ENCODE data around the gene HADH. TPM values are rescaled to one million over a fixed set of nuclear protein-coding genes. Genes with fewer than 3 reads are reported as not detected.
"Not testable (repeated sequence)": the region's sequence is repeated elsewhere in the genome, so short reads cannot be mapped to it uniquely, and the experiment has no call there.

HADH gene
- 11.2 and 15.9 TPM in 2 replicates for total RNA-seq (2014; rRNA removed; shearing (Covaris generic))

DNA sequence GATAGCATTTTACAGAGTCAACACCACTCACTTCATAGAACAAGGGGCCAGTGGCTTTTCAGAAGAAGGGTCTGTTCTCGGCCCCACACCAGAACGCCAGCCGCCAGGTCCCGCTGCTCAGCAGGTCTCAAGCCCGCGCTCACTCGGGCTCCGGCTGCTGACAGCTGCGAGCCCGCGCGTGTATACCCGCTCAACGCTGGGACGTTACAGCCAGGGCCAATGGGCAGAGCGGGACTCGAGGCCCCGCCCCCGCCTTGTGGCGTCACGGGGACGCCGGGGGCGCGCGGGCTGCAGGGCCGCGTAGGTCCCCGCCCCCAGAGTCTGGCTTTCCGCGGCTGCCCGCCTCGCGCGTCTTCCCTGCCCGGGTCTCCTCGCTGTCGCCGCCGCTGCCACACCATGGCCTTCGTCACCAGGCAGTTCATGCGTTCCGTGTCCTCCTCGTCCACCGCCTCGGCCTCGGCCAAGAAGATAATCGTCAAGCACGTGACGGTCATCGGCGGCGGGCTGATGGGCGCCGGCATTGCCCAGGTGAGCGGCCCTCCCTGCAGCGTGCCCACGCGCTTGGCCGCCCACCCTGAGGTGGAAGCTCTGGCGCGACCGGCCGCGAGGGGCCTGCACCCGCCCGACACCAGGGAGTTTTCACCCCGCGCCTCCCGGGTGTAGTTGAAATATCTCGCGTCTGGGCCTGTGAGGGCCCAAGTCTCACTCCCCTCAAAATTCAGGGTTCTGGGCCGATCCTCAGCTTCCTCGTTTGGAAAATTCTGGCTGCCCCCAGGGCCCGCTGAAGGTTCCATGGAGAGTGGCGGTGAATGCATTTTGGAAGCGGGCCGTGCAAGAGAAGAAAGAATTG is at the start of gene HADH:
TSS of gene HADH (plus strand) at position 353 of the 850 bp plus-strand sequence. CDS start at position 397, 44 bp downstream.
- peak; percentile 86 for DNase-seq (ENCODE audit: low read depth)

DNA sequence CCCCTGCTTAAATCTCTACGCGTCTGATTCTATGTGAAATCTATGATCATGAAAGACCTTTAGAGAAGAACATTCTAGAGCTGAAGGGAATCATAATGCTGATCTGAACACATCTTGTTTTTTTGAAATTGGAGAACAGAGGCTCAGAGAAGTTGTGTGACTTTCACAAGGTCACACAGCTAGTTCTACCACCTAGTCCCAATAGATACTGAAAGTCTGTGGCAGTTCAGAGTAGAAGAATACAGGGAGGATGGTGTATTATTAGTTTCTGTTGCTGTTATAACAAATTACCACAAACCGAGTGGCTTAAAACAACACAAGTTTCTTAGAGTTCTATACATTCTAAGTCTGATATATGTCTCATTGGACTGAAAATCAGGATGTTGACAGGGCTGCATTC is 43.9 kb upstream of the HADH start:
- DNase-seq (ENCODE audit: low read depth) = no peak

DNA sequence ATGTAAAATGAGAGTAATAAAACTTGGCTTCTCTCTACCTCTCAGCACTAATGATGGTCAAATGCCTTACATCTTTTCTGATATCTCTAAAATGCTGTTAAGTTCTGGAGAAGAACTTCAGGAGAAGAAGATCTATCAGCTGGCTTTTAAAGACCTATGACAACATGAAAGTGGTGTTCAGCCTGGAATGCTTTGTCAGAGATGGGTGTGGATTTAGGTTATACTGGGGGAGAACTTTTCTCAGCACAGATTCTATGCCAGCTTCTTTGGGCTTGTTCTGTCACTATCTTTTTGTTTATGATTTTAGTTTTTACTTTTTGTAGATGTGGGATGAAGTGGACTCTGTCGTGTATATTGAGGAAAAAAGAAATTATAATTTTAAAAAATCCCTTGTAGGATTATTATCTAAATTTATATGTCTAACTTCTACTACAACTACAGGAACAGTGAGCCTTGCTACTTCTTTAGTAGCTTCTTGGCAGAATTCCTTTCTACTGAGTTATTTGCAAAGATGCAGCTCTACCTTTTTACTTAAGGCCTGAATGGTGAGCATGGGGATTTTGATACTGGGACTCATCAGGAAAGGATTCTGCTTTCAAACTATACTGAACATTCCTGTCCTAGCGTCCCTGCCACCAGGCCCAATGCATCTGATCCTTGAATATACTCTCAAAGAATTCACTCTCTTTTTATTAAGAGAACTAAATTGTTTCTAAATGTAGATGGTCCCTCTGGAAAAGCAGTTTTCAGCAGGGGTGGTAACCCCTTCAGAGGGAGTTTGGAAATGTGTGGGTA is 38.7 kb upstream of the HADH start:
- no peak for DNase-seq (ENCODE audit: low read depth)

DNA sequence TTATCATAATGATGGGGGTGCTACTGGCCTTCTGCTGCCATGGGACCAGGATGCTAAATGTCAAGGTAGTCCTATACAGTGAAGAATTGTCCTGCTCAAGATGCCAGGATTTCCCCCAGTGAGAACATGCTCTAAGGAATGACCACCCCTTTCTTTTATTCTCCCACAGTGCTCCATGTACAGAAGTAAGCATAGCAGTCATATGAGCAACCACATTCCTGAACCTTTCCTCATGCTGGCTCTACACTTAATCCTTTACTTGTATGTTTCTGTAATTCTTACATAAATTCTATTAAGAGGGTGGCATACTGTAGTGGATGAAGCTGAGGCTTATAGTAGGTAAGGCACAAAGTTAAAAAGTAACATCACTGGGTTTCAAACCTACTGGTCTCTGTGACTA is 38.1 kb upstream of the HADH start:
- DNase-seq (ENCODE audit: low read depth) = peak; percentile 30

DNA sequence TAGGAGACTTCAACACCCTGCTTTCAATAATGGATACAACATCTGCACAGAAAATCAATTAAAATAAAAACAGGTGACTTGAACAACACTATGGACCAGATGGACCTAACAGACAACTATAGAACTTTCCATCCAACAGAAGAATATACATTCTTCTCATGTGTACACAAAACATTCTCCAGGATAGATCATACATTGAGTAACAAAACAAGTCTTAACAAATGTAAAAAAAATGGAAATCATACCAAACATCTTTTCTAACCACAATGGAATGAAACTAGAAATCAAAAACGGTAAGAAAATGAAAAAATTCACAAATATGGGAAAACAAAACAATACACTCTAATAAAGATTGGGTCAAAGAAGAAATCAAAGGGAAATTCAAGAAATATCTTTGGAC is 33.7 kb upstream of the HADH start:
- no peak for DNase-seq (ENCODE audit: low read depth)

DNA sequence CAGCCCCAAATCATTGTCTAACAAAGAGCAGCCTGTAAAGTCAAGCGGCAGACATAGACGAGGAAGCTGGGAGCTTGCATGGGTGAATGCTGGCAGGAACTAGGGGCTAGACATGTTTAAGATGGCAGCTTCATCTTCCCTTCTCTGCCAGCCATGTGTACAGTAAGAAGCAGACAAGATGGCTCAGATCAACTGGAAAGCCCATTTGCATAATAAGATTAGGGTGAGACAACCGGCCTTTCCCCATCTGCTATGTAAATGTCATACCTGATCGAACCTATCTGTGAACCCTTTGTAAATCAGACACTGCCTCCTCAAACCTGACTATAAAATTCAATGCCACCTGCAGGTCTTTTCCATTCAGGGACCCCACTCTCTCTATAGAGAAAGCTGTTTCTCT is 22.8 kb upstream of the HADH start:
- DNase-seq (ENCODE audit: low read depth) = no peak

DNA sequence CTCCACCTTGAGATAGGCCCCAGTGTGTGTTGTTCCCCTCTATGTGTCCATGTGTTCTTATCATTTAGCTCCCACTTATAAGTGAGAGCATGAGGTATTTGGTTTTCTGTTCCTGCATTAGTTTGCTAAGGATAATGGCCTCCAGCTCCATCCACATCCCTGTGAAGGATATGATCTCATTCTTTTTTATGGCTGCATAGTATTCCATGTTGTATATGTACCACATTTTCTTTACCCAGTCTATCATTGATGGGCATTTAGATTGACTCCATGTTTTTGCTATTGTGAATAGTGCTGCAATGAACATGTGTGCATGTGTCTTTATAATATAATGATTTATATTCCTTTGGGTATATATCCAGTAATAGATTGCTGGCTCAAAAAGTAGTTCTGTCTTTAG is 22.2 kb upstream of the HADH start:
- not testable (repeated sequence) for DNase-seq (ENCODE audit: low read depth)

DNA sequence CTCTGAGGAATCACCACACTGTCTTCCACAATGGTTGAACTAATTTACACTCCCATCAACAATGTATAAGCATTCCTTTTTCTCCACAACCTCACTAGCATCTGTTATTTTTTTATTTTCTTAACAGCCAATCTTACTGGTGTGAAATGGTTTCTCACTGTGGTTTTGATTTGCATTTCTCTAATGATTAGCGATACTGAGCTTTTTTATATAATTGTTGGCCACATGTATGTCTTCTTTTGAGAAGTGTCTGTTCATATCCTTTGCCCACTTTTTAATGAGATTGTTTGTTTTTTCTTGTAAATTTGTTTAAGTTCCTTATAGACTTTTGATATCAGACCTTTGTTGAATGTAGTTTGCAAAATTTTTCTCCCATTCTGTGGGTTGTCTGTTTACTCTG is 21.8 kb upstream of the HADH start:
- DNase-seq (ENCODE audit: low read depth) = not testable (repeated sequence)

DNA sequence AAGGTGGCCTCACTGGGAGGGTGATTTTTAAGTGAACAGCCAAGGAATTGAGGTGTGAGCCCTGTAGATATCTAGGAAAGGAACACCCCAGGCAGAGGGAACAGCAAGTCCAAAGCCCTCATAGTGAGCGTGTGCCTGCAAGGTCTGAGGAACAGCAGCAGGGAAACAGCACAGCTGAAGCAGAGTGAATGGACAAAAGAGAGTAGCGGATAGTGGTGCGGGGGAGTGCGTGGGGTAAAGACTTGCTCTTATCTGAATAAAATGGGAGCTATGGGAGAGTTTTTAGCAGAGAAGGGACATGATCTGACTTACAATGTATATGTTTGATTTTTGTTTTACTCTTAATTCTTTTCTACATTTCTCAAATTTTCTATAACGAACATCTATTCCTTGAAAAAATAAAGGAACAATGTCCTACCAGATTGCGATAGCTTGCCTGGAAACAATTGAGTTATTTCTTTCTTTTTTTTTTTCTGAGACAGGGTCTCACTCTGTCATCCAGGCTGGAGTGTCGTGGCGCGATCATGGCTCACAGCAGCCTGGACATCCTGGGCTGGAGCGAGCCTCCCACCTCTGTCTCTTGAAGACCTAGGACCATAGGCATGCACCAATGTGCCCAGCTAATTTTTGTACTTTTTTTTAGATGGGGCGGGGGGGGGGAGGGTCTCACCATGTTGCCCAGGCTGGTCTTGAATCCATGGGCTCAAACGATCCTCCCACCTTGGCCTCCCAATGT is 19.5 kb upstream of the HADH start:
- no peak for DNase-seq (ENCODE audit: low read depth)

DNA sequence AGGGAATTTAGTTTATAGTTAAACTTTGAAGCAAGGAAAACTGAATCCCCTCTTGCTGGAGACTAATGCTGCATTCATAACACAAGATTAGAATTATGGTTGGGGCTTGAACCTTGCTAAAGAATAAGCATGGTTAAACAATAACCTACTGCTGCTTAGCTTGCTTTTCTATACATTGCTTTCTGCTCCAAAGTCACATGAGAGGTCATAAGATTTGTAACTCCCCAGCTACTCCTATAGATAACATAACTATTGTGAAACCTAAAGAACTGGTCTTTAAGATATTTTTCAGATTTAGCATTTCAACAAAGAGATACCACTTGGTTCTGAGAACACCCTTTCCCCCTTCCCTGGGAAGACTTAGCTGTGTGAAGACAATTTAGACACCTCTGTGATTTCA is 17.1 kb upstream of the HADH start:
- DNase-seq (ENCODE audit: low read depth) = no peak

DNA sequence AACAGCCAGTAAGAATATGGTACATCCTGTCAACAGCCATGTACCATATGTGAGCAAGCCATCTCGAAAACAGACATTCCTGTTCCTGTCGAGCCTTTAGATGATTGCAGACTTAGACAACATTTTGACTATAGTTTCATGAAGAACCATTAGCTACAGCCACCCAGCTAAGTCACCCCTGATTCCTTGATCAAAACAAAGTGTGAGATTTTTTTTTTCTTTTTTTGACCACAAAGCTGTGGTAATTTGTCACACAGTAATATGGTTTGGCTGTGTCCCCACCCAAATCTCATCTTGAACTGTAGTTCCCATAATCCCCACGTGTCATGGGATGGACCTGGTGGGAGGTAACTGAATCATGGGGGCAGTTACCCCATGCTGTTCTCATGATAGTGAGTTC is 15.2 kb upstream of the HADH start:
- no peak for DNase-seq (ENCODE audit: low read depth)

DNA sequence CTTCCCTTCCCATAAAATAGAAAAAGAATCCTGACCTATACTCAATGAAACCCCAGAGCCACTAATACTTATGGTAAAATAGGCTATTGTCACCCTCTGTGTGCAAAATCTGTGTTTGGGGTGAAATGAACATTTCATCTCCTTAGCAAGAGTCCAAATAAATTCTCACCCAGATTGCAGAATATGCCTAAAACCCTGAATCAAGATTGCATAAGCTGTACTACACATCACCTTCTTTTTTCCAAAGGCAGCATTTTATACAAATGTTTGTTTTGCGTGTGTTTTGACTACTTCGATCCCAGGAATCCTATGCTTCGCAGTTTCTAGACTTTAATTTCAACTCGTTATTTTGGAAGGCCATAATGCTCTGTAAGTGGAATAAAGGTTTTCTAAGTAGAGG is 12.2 kb upstream of the HADH start:
- no peak for DNase-seq (ENCODE audit: low read depth)

DNA sequence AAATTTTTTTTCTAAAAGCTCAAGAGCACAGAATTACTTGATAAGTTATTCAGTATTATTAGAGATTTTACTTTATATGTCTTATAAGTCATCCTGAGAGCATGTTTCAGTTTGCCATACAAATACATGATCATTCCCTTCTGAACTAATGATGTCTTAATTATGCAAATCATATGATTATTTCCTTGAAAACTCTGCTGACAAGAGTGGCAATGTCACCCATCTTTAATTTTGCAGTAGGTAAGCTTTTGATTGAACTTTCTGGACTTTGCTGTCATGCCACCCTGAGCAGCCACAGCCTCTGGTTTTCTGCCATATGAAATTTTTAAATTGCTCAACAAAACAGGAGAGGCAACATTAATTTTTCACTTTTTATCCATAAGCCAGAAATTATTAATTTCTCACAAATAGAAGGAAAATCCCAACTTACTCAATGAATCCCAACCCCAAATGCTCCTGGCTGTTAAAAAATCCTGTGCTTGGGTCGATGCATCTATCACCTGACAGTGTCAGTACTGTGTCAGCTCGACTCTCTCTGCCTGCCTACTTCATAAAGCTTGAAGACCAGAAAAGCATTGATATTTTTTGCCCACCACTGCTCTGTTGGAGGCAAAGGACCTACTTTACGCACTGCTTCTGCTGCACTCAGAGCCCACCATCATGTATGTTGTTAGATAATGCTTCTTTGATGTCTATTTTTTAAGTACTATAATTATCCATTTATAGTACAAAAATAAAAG is 11.6 kb upstream of the HADH start:
- no peak for DNase-seq (ENCODE audit: low read depth)

DNA sequence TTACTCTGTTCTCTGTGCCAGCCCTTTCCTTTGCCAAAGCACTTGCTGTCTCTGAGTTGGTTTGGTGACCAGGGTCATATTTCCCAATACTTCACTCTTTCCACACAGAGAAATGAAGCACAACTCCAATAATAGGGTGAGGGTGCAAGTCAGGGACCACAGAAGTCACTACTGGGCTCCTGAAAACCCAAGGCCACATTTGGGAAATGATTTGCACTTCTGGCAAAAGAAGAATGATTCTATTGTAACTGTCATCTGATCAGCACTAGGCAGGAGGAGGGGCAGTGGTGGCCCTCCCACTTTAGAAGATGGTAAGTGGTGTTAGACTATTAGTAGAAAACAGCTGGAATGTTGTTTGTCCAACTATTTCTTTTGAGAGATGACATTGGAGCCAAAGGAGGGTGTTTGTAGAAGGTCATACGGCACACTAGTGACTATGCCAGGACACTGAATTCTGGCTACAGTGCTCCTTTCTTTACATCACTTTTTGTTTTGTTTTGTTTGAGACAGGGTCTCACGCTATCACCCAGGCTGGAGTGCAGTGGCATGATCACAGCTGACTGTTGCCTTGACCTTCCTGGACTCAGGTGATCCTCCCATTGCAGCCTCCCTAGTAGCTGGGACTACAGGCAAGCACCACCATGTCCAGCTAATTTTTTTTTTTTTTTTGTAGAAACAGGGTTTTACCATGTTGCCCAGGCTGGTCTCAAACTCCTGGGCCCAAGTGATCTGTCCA is 10.8 kb upstream of the HADH start:
- no peak for DNase-seq (ENCODE audit: low read depth)

DNA sequence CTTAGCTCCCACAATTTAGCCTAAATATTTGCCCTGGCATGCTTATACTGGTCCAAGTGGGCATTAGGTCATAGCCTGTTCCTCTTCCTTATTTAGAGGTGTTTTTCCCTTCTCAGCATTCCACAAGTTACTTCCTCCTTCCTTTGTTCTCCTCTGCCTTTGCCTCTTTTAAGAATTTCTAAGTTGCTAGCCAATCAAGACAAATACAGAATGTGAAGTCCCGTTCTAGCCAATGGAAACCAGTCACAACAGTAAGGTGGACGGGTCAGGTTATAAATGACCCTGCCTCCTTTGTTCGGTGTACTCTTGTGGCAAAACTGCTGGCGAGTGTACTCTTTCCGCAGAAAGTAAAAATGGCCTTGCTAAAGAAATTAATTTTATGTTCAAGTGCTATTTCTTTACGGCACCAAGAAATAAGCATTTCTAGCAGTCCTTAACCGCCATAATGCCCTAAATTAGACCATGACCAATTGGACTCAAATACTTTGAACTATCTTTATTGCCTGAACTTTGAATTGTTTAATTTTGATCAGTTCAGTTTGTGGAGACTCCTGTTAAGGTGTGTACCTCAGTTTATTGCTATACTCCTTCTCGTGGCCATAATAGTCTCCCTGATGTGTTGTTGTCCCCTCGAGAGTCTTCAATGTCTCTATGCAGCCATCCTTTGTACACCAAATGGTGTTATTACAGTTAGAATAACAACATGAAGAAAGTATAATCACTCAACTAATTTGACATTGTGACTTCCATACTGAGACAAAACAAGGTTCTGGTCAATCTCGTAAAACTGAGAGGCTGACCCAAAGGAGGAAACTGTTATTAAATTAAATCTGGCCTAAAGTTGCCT is 1.6 kb upstream of the HADH start:
- DNase-seq (ENCODE audit: low read depth) = no peak

DNA sequence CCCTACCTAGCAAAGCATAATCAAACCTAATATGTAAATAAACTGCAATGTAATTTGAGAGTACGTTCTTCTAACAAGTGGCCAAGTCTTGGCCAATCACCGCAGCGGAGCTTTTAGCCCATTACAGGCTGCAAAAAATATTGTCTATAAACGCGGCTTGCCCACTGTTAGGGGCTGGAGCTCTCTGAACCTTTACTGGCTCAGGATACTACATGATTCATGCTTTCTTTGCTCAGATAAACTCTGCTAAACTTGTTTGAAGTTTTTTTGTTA is 990 bp upstream of the HADH start:
- DNase-seq (ENCODE audit: low read depth) = no peak

DNA sequence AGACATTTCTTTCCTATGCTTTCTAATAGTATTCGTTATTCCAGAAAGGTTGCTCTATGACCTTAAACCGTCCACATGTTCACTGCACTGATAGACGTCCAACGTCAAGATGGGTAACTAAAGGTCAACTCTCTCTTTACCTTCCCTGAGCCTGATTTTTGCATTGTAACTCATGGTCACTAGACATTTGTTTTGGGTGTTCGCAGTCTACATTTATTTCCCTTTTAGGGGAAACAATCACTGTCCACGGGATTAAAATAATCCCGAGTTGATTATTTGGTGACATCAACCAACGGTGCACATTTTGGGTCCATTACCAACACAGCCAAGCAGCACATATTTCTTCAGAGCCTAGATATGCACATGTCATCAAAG is 540 bp upstream of the HADH start:
- no peak for DNase-seq (ENCODE audit: low read depth)

DNA sequence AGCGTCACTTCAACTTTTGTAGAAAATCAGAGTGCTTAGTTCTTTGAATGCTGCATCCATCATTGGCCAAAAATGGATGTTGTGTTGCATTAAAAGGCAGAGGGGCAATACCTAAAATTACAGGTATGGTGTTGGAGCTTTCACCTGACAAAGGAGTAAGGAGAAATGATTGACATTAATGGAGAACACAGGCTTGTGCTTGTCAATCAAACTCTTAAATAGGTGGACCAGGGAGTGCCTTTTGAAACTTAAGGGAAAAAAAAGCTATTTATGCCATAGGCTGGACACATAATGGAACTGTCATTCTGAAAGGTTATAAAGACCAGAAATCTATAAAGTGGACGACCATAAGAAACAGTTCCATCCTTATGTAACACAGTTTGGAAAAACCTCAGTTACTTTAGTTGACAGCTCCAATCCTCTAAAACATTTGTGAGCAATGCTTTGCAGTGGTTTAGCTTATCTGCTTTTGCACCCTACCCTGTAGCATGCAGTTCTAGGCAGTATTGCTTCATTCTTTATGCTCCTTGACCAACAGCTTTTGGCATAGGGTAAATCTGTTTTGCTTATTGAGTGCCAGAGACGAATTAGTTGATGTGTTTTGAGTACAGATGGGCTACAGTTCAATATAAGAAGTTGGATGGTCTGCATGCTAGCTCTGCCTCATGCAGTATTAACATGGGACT is 2.4 kb downstream of the HADH start:
- DNase-seq (ENCODE audit: low read depth) = no peak

DNA sequence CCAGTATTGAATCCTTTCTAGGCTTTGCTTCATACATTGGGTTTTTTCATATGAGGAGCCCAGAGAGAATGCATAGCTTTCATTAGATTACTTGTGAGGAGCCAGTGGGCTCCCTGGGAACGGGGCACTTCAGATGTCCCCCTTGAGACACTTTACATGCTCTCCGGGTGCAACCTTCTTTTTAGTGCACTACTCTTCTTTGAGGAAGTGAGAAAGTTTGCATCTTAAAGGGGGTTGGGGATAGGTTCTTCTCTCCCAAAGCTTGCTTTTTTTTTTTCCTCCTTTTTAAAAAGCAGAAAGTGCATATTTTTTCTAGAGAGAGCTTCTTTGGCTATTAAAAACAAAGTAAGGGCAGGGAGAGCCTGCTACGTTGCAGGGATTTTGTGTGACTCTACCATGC is 4.3 kb downstream of the HADH start:
- no peak for DNase-seq (ENCODE audit: low read depth)

DNA sequence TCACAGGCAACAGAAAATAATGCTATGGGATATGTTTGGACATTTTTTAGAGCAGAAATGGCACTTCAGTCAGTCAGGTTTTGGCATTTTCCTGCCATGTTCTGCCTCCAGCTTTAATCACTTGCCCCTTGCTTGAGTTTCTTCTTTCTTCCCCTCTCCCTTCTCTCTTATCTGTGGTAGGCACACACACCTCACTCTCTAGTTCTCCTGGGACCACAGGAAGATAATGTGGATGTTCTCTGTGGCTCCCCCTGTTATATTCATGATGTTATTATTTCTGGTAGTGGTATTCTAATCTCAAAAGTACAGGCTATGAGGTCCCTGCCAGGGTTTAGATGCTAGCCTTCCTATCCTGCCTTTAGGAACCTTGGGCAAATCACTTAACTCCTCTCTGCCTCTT is 5.2 kb downstream of the HADH start:
- DNase-seq (ENCODE audit: low read depth) = no peak
